K562 (cell line): ENCODE data around the gene PRKD2. TPM values are rescaled to one million over a fixed set of nuclear protein-coding genes. Genes with fewer than 3 reads are reported as not detected.

Source experiments
- ATAC-seq: fragments of 200-7000 bp; cut with Tn5 transposase; 3 replicates; pipeline ENCODE4 v1.9.1; 2020; ENCODE audit warnings: moderate library complexity
- BruUV-seq: library from RNA; stranded (reverse); fragments of 400-500 nt; replicated peaks from 2 replicates; lab custom pipeline; 2021; lab: Mats Ljungman, UMichigan
- CTCF ChIA-PET: fragments of 300-600 bp; formaldehyde crosslinking; extraction: SDS; loops from one replicate; lab custom pipeline; 2021; ENCODE audit warnings: low intra/inter-chr PET ratio; lab: Yijun Ruan, JAX
- POLR2A ChIA-PET: fragments of 300-600, 350-650 bp; sonication (Branson Sonifier 250); formaldehyde crosslinking; extraction: SDS; loops from one replicate; lab custom pipeline; 2021; ENCODE audit warnings: antibody characterized with exemption, inconsistent platforms; lab: Yijun Ruan, JAX
- DNase-seq, 4 experiments: peaks; one replicate each; pipeline versions ENCODE4 v3.0.0 to v3.0.0-alpha.2; 2011 to 2018; ENCODE audit warnings: low spot score in 3 of 4, mixed read lengths in 3 of 4; ENCODE audit errors: extremely low read depth in 1 of 4
- FAIRE-seq: peaks from 2 replicates; lab custom pipeline; 2011; peaks lifted over from hg19 to GRCh38; lab: Jason Lieb, UNC
- H2AFZ ChIP-seq: 2 replicates; pipeline ENCODE4 v1.6.0; 2011; ENCODE audit warnings: low read depth, low read length, control low read depth, inconsistent platforms
- H3K27ac ChIP-seq: fragments of 200-600 bp; 3 replicates; pipeline ENCODE4 v1.8.0; 2011; ENCODE audit warnings: low read depth, mild to moderate bottlenecking, control low read depth, inconsistent platforms, low read length, moderate library complexity, mixed read lengths; ENCODE audit errors: extremely low read depth
- H3K27me3 ChIP-seq, 2 experiments: fragments of 300-600 bp in 1 of 2; 2 replicates in 1 of 2; 3 replicates in 1 of 2; pipeline versions ENCODE4 v1.6.0 to v1.8.0; 2011; ENCODE audit warnings: inconsistent platforms in 2 of 2, low read length in 2 of 2, mild to moderate bottlenecking in 1 of 2, mixed read lengths in 1 of 2, moderate library complexity in 1 of 2; ENCODE audit not compliant: control insufficient read depth in 2 of 2, insufficient read depth in 2 of 2
- H3K36me3 ChIP-seq: fragments of 300-600 bp; 3 replicates; pipeline ENCODE4 v1.8.0; 2011; ENCODE audit warnings: mild to moderate bottlenecking, low read length, inconsistent platforms; ENCODE audit not compliant: control insufficient read depth, insufficient read depth
- H3K4me1 ChIP-seq, 2 experiments: fragments of 200-600 bp in 1 of 2; replicated peaks in 1 of 2; 2 replicates in 1 of 2; 3 replicates in 1 of 2; pipeline versions ENCODE4 v1.5.1 to v1.8.0; 2011; ENCODE audit warnings: inconsistent platforms in 2 of 2, low read length in 2 of 2, mild to moderate bottlenecking in 1 of 2, mixed read lengths in 1 of 2, moderate library complexity in 1 of 2; ENCODE audit not compliant: control insufficient read depth in 2 of 2, insufficient read depth in 2 of 2
- H3K4me2 ChIP-seq: 2 replicates; pipeline ENCODE4 v1.6.1; 2011; ENCODE audit warnings: low read length, control low read depth, inconsistent platforms, mixed read lengths; ENCODE audit not compliant: insufficient read depth
- H3K4me3 ChIP-seq: fragments of 200-600 bp; sonication (generic), shearing (Covaris generic); 2 replicates; pipeline ENCODE4 v1.5.1; 2016; ENCODE audit warnings: control low read depth, inconsistent platforms
- H3K79me2 ChIP-seq: fragments of 200-600 bp; 3 replicates; pipeline ENCODE4 v1.8.0; 2011; ENCODE audit warnings: low read length, inconsistent platforms; ENCODE audit not compliant: control insufficient read depth, insufficient read depth
- H3K9ac ChIP-seq, 2 experiments: 2 replicates each; pipeline versions ENCODE4 v1.6.0 to v1.6.1; 2011; ENCODE audit warnings: low read depth in 2 of 2, low read length in 2 of 2, control low read depth in 1 of 2, inconsistent platforms in 1 of 2, mild to moderate bottlenecking in 1 of 2, mixed read lengths in 1 of 2; ENCODE audit not compliant: insufficient read depth in 1 of 2
- H3K9me1 ChIP-seq: one replicate; pipeline ENCODE4 v1.6.0; 2011; ENCODE audit warnings: inconsistent platforms, mild to moderate bottlenecking, low read length, moderate library complexity; ENCODE audit not compliant: control insufficient read depth, insufficient read depth
- H3K9me3 ChIP-seq: replicated peaks from 2 replicates; pipeline ENCODE4 v1.5.1; 2011; ENCODE audit warnings: low read depth, low read length, inconsistent platforms; ENCODE audit not compliant: control insufficient read depth, insufficient read depth
- H4K20me1 ChIP-seq: replicated peaks from 2 replicates; pipeline ENCODE4 v1.6.1; 2011; ENCODE audit warnings: low read length, inconsistent platforms, mixed read lengths; ENCODE audit not compliant: control insufficient read depth, insufficient read depth
- ARID3A ChIP-seq: IDR thresholded peaks from 2 replicates; pipeline ENCODE4 v1.6.1; 2012; ENCODE audit warnings: low read depth, low read length, improper control_type of control experiment, borderline replicate concordance
- ELK3 ChIP-seq: fragments of 450-650 bp; formaldehyde crosslinking; IDR thresholded peaks from 2 replicates; pipeline ENCODE4 v1.4.0; 2020; ENCODE audit warnings: mild to moderate bottlenecking
- MNT ChIP-seq, 2 experiments: fragments of 450-650 bp; conservative IDR thresholded peaks; 2 replicates each; pipeline ENCODE4 v1.6.1; 2017; ENCODE audit warnings: mild to moderate bottlenecking in 2 of 2, moderate library complexity in 2 of 2
- RFX7 ChIP-seq: fragments of 250-450 bp; sonication (Bioruptor Pico); IDR thresholded peaks from 2 replicates; pipeline ENCODE4 v1.5.1; 2021; ENCODE audit warnings: mild to moderate bottlenecking
- SMC3 ChIP-seq: conservative IDR thresholded peaks from 2 replicates; pipeline ENCODE4 v1.6.1; 2011; ENCODE audit warnings: low read depth, low read length, improper control_type of control experiment; ENCODE audit not compliant: insufficient read depth
- SNIP1 ChIP-seq: fragments of 450-650 bp; IDR thresholded peaks from 2 replicates; pipeline ENCODE4 v1.7.1; 2017; ENCODE audit warnings: low read depth, mild to moderate bottlenecking
- ZNF445 ChIP-seq: fragments of 250-450 bp; sonication (Bioruptor Pico); IDR thresholded peaks from 2 replicates; pipeline ENCODE4 v1.4.0; 2020; ENCODE audit warnings: low read depth, mild to moderate bottlenecking, moderate library complexity
- WGBS: fragments of 100-300 bp; shearing (Covaris generic); methylation state at CpG from one replicate; pipeline ENCODE4 v1.1.6; 2016; ENCODE audit warnings: low coverage, mixed read lengths; ENCODE audit not compliant: insufficient coverage; ENCODE audit errors: missing lambda C conversion rate; 5-methylcytosine and 5-hydroxymethylcytosine counted together
- in situ Hi-C: fragments of 300-500 bp; cut with MboI; formaldehyde crosslinking; loops from 4 replicates; pipeline ENCODE4 v1.15.0; 2018; ENCODE audit warnings: inconsistent platforms, mixed read lengths
- intact Hi-C: fragments of 100-400 bp; cut with micrococcal nuclease; formaldehyde crosslinking; loops from 2 replicates; pipeline ENCODE4 v1.14.2; 2022
- polyA plus RNA-seq, 8 experiments: library from polyadenylated mRNA; depleted of rRNA in 4 of 8; stranded (reverse) in 5 of 8; unstranded in 3 of 8; fragments of >200 nt; fragmentation: Nextera tagmentation in 2 of 8; fragmentation: Illumina TruSeq in 1 of 8; extraction: Ambion mirVana in 2 of 8; extraction: Trizol in 1 of 8; gene quantifications; 2 replicates each; pipeline versions ENCODE4 v1.2.1 to v1.2.3, GENCODE V29; 2011 to 2014; ENCODE audit warnings: inconsistent platforms in 1 of 8, missing spikeins in 1 of 8
- total RNA-seq, 7 experiments: library from RNA; depleted of rRNA in 6 of 7; stranded (reverse); fragments of >200 nt in 6 of 7; fragmentation: Illumina TruSeq in 2 of 7; extraction: Trizol in 2 of 7; gene quantifications; 2 replicates each; pipeline versions ENCODE4 v1.2.1 to v1.2.3, GENCODE V29; 2011 to 2021; ENCODE audit warnings: low replicate concordance in 1 of 7

The PRKD2 gene
- total and polyA plus RNA-seq, 9 of the 15 experiments (the other 6 are each of a cell fraction or from before 2014, with no cell fraction given) = 1.8 to 60.0 (median 15.0) TPM

- H3K9me1 ChIP-seq = peaks cover 5% of the 10 kb centered on the region
- H3K4me1 ChIP-seq = peaks cover 17 to 46% of the 10 kb centered on the region in 2 experiments; a peak in 4 of 5 replicates
- no peak overlapping the region for H2AFZ ChIP-seq
- CTCF ChIA-PET = no interaction called here
- H3K4me3 ChIP-seq = no peak overlapping the region
- BruUV-seq = no TSS peak
- H3K27me3 ChIP-seq = no peaks in the 10 kb centered on the region
- WGBS = 77% methylated on average over 4 of the region's 4 CpGs
- intact Hi-C loops = no loop called here
- TF ChIP-seq RFX7 (no peak), ELK3 (no peak), ARID3A (no peak), ZNF445 (CRISPR knock-in tag) (no peak), SNIP1 (no peak), MNT (conservative IDR thresholded peaks at IDR 0.05) (no peak), SMC3 (no peak)
- in situ Hi-C loops = no loop called here
- FAIRE-seq (no peak), ATAC-seq (no peak), DNase-seq (no peak)
- H3K9ac ChIP-seq = no peak overlapping the region; a peak in 1 of 4 replicates
- peaks cover 87% of the 10 kb centered on the region for H3K79me2 ChIP-seq
- peaks cover 49% of the 10 kb centered on the region for H4K20me1 ChIP-seq
- no peak overlapping the region for H3K27ac ChIP-seq
- no peaks in the 10 kb centered on the region for H3K9me3 ChIP-seq
- POLR2A ChIA-PET = interaction anchor here (0.7 to 1.9 kb wide), 3 partner anchors 10 to 51 kb away, joined by 3 to 6 read pairs (median 3); no protein-coding TSS in a partner anchor
- no peak overlapping the region for H3K4me2 ChIP-seq
- H3K36me3 ChIP-seq = peaks cover 53% of the 10 kb centered on the region; the same call in 2 of the 3 replicates
Measured at GRCh38 chr19:46742926-46743480, 26.1 kb upstream of the PRKD2 start.
